H9 (cell line): ENCODE data around the gene MRPL45. TPM values are rescaled to one million over a fixed set of nuclear protein-coding genes. Genes with fewer than 3 reads are reported as not detected.

Experiments
- DNase-seq: peaks from one replicate; pipeline ENCODE4 v3.0.0-alpha.2; 2017
- H2AFZ ChIP-seq: one replicate; pipeline ENCODE4 v1.6.1; 2013; ENCODE audit warnings: mild to moderate bottlenecking, low read length, control low read depth, moderate library complexity
- H2AK5ac ChIP-seq: 2 replicates; pipeline ENCODE4 v1.6.1; 2013; ENCODE audit warnings: low read length, control low read depth, mixed read lengths; ENCODE audit not compliant: insufficient read length
- H2BK120ac ChIP-seq: one replicate; pipeline ENCODE4 v1.6.1; 2013; ENCODE audit warnings: low read depth, mild to moderate bottlenecking, low read length, control low read depth, inconsistent platforms; ENCODE audit not compliant: poor library complexity, severe bottlenecking
- H2BK12ac ChIP-seq: 2 replicates; pipeline ENCODE4 v1.6.1; 2013; ENCODE audit warnings: low read length, control low read depth, mixed read lengths, low read depth; ENCODE audit not compliant: insufficient read length
- H2BK15ac ChIP-seq: 2 replicates; pipeline ENCODE4 v1.6.1; 2013; ENCODE audit warnings: low read depth, low read length, control low read depth
- H2BK20ac ChIP-seq: one replicate; pipeline ENCODE4 v1.6.1; 2013; ENCODE audit warnings: low read depth, mild to moderate bottlenecking, low read length, control low read depth, inconsistent platforms; ENCODE audit not compliant: poor library complexity, severe bottlenecking
- H2BK5ac ChIP-seq: 2 replicates; pipeline ENCODE4 v1.6.1; 2013; ENCODE audit warnings: low read length, control low read depth, mixed read lengths; ENCODE audit not compliant: insufficient read length
- H3K14ac ChIP-seq: 2 replicates; pipeline ENCODE4 v1.6.1; 2013; ENCODE audit warnings: low read length, control low read depth; ENCODE audit not compliant: insufficient read depth
- H3K18ac ChIP-seq: 2 replicates; pipeline ENCODE4 v1.6.1; 2013; ENCODE audit warnings: low read depth, mild to moderate bottlenecking, mixed read lengths, low read length, control low read depth; ENCODE audit not compliant: insufficient read length
- H3K23ac ChIP-seq: 2 replicates; pipeline ENCODE4 v1.6.1; 2013; ENCODE audit warnings: low read length, control low read depth, mixed read lengths, low read depth; ENCODE audit not compliant: insufficient read length
- H3K23me2 ChIP-seq: 2 replicates; pipeline ENCODE4 v1.6.1; 2013; ENCODE audit warnings: low read depth, mild to moderate bottlenecking, mixed read lengths, low read length, control low read depth; ENCODE audit not compliant: insufficient read length, poor library complexity, severe bottlenecking
- H3K27ac ChIP-seq: 2 replicates; pipeline ENCODE4 v1.5.1; 2013; ENCODE audit warnings: low read length, control low read depth, mixed read lengths, low read depth; ENCODE audit not compliant: insufficient read length
- H3K27me3 ChIP-seq: 2 replicates; pipeline ENCODE4 v1.6.1; 2013; ENCODE audit warnings: low read length, control low read depth, inconsistent platforms; ENCODE audit not compliant: insufficient read depth
- H3K4ac ChIP-seq: 2 replicates; pipeline ENCODE4 v1.6.1; 2013; ENCODE audit warnings: low read depth, mild to moderate bottlenecking, control low read depth, inconsistent platforms, low read length, moderate library complexity
- H3K4me1 ChIP-seq: 2 replicates; pipeline ENCODE4 v1.6.1; 2013; ENCODE audit warnings: low read length, control low read depth, inconsistent platforms; ENCODE audit not compliant: insufficient read depth
- H3K4me2 ChIP-seq: 2 replicates; pipeline ENCODE4 v1.6.1; 2013; ENCODE audit warnings: low read length, control low read depth, mixed read lengths; ENCODE audit not compliant: insufficient read length, insufficient read depth
- H3K56ac ChIP-seq: 2 replicates; pipeline ENCODE4 v1.6.1; 2013; ENCODE audit warnings: low read depth, mild to moderate bottlenecking, mixed read lengths, low read length, control low read depth; ENCODE audit not compliant: insufficient read length
- H3K79me1 ChIP-seq: 2 replicates; pipeline ENCODE4 v1.6.1; 2013; ENCODE audit warnings: low read depth, mild to moderate bottlenecking, moderate library complexity, low read length, control low read depth, inconsistent platforms; ENCODE audit not compliant: insufficient read depth, poor library complexity, severe bottlenecking
- H3K79me2 ChIP-seq: 2 replicates; pipeline ENCODE4 v1.6.1; 2013; ENCODE audit warnings: low read length, control low read depth, inconsistent platforms; ENCODE audit not compliant: insufficient read depth
- H3K9ac ChIP-seq: 2 replicates; pipeline ENCODE4 v1.6.1; 2013; ENCODE audit warnings: low read length, control low read depth, mixed read lengths; ENCODE audit not compliant: insufficient read length; ENCODE audit errors: extremely low read depth
- H3K9me3 ChIP-seq: one replicate; pipeline ENCODE4 v1.6.1; 2013; ENCODE audit warnings: low read depth, low read length, inconsistent platforms; ENCODE audit not compliant: control insufficient read depth
- H3T11ph ChIP-seq: one replicate; pipeline ENCODE4 v1.6.1; 2013; ENCODE audit warnings: mild to moderate bottlenecking, low read length, control low read depth, inconsistent platforms
- H4K20me1 ChIP-seq: one replicate; pipeline ENCODE4 v1.6.1; 2013; ENCODE audit not compliant: control insufficient read depth, insufficient read length, insufficient read depth
- H4K5ac ChIP-seq: 2 replicates; pipeline ENCODE4 v1.6.1; 2013; ENCODE audit warnings: low read depth, mild to moderate bottlenecking, mixed read lengths, low read length, control low read depth; ENCODE audit not compliant: insufficient read length
- H4K8ac ChIP-seq: replicated peaks from 2 replicates; pipeline ENCODE4 v1.6.1; 2013; ENCODE audit warnings: low read length, control low read depth, mixed read lengths, low read depth; ENCODE audit not compliant: insufficient read length
- H4K91ac ChIP-seq: 2 replicates; pipeline ENCODE4 v1.6.1; 2013; ENCODE audit warnings: low read depth, mild to moderate bottlenecking, moderate library complexity, mixed read lengths, low read length, control low read depth; ENCODE audit not compliant: insufficient read length
- H3K27ac Mint-ChIP-seq, 3 experiments: 2 replicates in 2 of 3; 3 replicates in 1 of 3; pipeline ENCODE4 v1.8.0; 2020 to 2021; ENCODE audit warnings: mixed read lengths in 3 of 3, mild to moderate bottlenecking in 1 of 3, moderate library complexity in 1 of 3
- H3K27me3 Mint-ChIP-seq: 2 replicates; pipeline ENCODE4 v1.8.0; 2021; ENCODE audit warnings: low read depth, mild to moderate bottlenecking, moderate library complexity, mixed read lengths
- H3K36me3 Mint-ChIP-seq, 3 experiments: 2 replicates in 2 of 3; 3 replicates in 1 of 3; pipeline ENCODE4 v1.8.0; 2020 to 2021; ENCODE audit warnings: low read depth in 3 of 3, mixed read lengths in 3 of 3; ENCODE audit not compliant: insufficient read depth in 1 of 3
- H3K4me1 Mint-ChIP-seq, 2 experiments: 2 replicates each; pipeline ENCODE4 v1.8.0; 2020; ENCODE audit warnings: mixed read lengths in 2 of 2
- H3K4me3 Mint-ChIP-seq, 2 experiments: 2 replicates in 1 of 2; 3 replicates in 1 of 2; pipeline ENCODE4 v1.8.0; 2020 to 2021; ENCODE audit warnings: mild to moderate bottlenecking in 2 of 2, mixed read lengths in 2 of 2, moderate library complexity in 1 of 2
- H3K9me3 Mint-ChIP-seq, 2 experiments: 2 replicates in 1 of 2; 3 replicates in 1 of 2; pipeline ENCODE4 v1.8.0; 2020; ENCODE audit warnings: mild to moderate bottlenecking in 2 of 2, mixed read lengths in 2 of 2, moderate library complexity in 1 of 2
- WGBS: extraction: QIAGEN DNeasy Blood & Tissue Kit; methylation state at CpG from one replicate; pipeline ENCODE4 v1.1.7; 2013; ENCODE audit warnings: missing lambda C conversion rate, low lambda C conversion rate, mixed read lengths; ENCODE audit not compliant: insufficient read length; ENCODE audit errors: extremely low coverage; 5-methylcytosine and 5-hydroxymethylcytosine counted together
- total RNA-seq: library from RNA; stranded (reverse); gene quantifications from 2 replicates; pipeline ENCODE4 v1.2.1, GENCODE V29; 2021
- TF ChIP-seq, protein P1 (sequence below): fragments of 200-600 bp; sonication (generic); conservative IDR thresholded peaks from 3 replicates; pipeline ENCODE4 v1.8.0; 2021; ENCODE audit warnings: antibody characterized with exemption, mild to moderate bottlenecking

MRPL45 gene
- total RNA-seq, 1 experiment from 2014 or later: 59.9 TPM

DNA sequence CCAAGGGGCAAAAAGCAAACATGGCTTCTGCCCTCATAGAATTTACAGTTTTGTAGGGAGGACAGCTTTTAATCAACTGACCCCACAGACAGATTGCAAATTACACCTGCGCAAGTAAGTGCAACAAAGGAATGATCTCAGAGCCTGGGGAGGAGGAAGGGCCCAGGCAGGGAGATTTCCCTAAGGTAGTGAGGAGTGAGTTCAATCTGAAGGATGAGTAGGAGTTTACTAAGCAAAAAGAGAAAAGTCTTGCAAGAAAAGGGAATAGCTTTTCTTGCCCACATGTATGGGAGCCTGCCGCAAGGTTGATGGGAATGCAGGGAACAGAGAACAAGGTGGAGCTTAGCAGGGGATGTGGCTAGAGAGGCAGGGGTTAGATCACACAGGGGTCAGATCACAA, 53.1 kb downstream of the MRPL45 start:
- H3K14ac ChIP-seq: no peak overlapping the region
- H4K8ac ChIP-seq: no peak overlapping the region
- DNase-seq: no peak
- peak overlapping the region in 1 of 2 experiments; percentile 35; a peak in 1 of 5 replicates for H3K4me3 Mint-ChIP-seq
- H2BK20ac ChIP-seq: no peak overlapping the region
- peaks cover 35 to 41% of the 10 kb centered on the region in 2 experiments for H3K4me1 Mint-ChIP-seq
- no peak overlapping the region for H3K4me2 ChIP-seq
- no peak overlapping the region for H3K4ac ChIP-seq
- H3K9me3 ChIP-seq: no peaks in the 10 kb centered on the region
- H4K5ac ChIP-seq: no peak overlapping the region
- H2BK12ac ChIP-seq: no peak overlapping the region
- no peak overlapping the region for H3K9ac ChIP-seq
- no peak overlapping the region for H3K23ac ChIP-seq
- no CpG with 5 or more reads among the region's 2 CpGs for WGBS
- H3K27me3 ChIP-seq: no peaks in the 10 kb centered on the region
- H3K23me2 ChIP-seq: peaks cover 8% of the 10 kb centered on the region
- peak overlapping the region; percentile 42 to 86 (median 54); a peak in 5 of 7 replicates for H3K27ac Mint-ChIP-seq
- H3K4me1 ChIP-seq: peaks cover 7% of the 10 kb centered on the region; the same call in 1 of the 2 replicates
- no peak overlapping the region for H2AFZ ChIP-seq
- H3K56ac ChIP-seq: no peak overlapping the region
- H3K27me3 Mint-ChIP-seq: no peaks in the 10 kb centered on the region
- no peaks in the 10 kb centered on the region for H3K9me3 Mint-ChIP-seq
- no peak overlapping the region for H2BK120ac ChIP-seq
- H4K91ac ChIP-seq: no peak overlapping the region
- H4K20me1 ChIP-seq: no peaks in the 10 kb centered on the region
- H3T11ph ChIP-seq: no peak overlapping the region
- no peak overlapping the region for H3K27ac ChIP-seq
- H3K79me2 ChIP-seq: peaks cover 6% of the 10 kb centered on the region; the same call in 1 of the 2 replicates
- no peak overlapping the region for H2AK5ac ChIP-seq
- no peak overlapping the region for H3K18ac ChIP-seq
- H2BK15ac ChIP-seq: no peak overlapping the region
- TF ChIP-seq, protein P1, sequence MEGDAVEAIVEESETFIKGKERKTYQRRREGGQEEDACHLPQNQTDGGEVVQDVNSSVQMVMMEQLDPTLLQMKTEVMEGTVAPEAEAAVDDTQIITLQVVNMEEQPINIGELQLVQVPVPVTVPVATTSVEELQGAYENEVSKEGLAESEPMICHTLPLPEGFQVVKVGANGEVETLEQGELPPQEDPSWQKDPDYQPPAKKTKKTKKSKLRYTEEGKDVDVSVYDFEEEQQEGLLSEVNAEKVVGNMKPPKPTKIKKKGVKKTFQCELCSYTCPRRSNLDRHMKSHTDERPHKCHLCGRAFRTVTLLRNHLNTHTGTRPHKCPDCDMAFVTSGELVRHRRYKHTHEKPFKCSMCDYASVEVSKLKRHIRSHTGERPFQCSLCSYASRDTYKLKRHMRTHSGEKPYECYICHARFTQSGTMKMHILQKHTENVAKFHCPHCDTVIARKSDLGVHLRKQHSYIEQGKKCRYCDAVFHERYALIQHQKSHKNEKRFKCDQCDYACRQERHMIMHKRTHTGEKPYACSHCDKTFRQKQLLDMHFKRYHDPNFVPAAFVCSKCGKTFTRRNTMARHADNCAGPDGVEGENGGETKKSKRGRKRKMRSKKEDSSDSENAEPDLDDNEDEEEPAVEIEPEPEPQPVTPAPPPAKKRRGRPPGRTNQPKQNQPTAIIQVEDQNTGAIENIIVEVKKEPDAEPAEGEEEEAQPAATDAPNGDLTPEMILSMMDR: no peak
- H2BK5ac ChIP-seq: no peak overlapping the region
- peaks cover 3% of the 10 kb centered on the region for H3K79me1 ChIP-seq
- H3K36me3 Mint-ChIP-seq: no peaks in the 10 kb centered on the region; a peak in 1 of 7 replicates
